ENCODE measurements around the gene DUSP18.

DUSP18 gene

DNA sequence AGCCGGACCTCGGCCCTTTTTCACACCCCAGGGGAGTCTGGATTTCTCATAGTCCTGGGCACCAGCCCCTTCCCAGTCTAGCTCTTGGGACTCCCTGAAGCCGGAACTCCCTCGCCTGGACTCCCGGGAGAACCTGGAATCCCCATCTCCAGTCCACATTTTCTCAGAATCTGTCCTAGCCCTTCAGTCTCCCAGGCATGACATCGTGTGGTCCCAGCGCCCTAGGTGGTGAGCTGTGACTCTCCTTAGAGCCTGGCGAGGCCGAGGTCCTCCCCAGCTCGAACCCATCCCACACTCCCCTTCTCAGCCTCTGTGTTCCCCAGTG lies 673 bp upstream of the DUSP18 start:
- no peak for DNase-seq
- Histone ChIP-seq H3K36me3 (no peaks in the 10 kb centered on the region), H3K9me3 (no peaks in the 10 kb centered on the region), H3K4me1 (no peaks in the 10 kb centered on the region), H3K27me3 (no peaks in the 10 kb centered on the region), H3K4me3 (ENCODE audit: low read depth, low read length) (peak overlapping the region; percentile 84)
- TF ChIP-seq, protein P1, sequence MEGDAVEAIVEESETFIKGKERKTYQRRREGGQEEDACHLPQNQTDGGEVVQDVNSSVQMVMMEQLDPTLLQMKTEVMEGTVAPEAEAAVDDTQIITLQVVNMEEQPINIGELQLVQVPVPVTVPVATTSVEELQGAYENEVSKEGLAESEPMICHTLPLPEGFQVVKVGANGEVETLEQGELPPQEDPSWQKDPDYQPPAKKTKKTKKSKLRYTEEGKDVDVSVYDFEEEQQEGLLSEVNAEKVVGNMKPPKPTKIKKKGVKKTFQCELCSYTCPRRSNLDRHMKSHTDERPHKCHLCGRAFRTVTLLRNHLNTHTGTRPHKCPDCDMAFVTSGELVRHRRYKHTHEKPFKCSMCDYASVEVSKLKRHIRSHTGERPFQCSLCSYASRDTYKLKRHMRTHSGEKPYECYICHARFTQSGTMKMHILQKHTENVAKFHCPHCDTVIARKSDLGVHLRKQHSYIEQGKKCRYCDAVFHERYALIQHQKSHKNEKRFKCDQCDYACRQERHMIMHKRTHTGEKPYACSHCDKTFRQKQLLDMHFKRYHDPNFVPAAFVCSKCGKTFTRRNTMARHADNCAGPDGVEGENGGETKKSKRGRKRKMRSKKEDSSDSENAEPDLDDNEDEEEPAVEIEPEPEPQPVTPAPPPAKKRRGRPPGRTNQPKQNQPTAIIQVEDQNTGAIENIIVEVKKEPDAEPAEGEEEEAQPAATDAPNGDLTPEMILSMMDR (IDR thresholded peaks at IDR 0.05; ENCODE audit: low read depth, low read length): no peak

DNA sequence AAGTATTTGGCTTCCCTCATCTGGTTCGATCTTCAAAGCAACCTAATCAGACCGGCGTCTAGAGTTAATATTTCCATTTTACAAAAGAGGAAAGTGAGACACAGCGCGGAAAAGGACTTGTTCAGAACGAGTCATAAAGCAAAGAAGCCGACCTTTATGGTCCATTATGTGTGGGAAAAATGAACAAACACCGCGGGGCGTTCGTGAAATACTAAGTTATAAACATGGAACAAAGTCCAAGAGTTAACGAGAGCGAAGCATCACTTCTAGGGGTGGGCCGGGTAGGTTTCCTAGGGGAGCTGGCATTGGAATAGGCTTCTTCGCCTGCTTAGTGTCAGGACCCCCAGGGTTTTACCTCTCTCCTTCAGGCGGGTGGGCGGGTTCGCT lies 575 bp downstream of the DUSP18 start:
- H3K36me3 ChIP-seq: no peaks in the 10 kb centered on the region
- no peaks in the 10 kb centered on the region for H3K9me3 ChIP-seq
- H3K27me3 ChIP-seq: no peaks in the 10 kb centered on the region
- H3K4me3 ChIP-seq (ENCODE audit: low read depth, low read length): peak overlapping the region; percentile 84
- no peak for DNase-seq
- H3K4me1 ChIP-seq: no peaks in the 10 kb centered on the region
- TF ChIP-seq, protein P1 (IDR thresholded peaks at IDR 0.05; ENCODE audit: low read depth, low read length): no peak

DNA sequence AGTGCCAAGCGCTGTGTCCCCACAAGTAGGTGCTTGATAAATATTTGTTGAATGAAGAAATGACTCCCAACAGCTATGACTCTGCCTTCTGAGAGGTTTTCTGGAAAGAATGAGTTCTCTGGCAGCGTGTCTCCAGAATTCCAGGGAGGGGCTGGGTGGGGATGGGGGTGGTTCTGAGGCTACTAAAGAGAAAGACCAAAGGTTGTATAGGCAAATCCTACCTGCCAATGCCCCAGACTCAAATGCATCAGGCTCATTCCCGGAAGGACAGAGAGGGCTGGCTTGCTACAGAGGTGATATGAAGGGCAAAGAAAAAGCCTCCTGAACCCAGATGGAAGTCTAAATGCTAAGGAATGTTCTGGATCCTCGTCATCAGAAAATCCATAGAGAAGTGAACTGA lies 1.9 kb downstream of the DUSP18 start:
- TF ChIP-seq, protein P1 (IDR thresholded peaks at IDR 0.05; ENCODE audit: low read depth, low read length): no peak
- no peak for DNase-seq
- H3K4me3 ChIP-seq (ENCODE audit: low read depth, low read length): no peak overlapping the region

DNA sequence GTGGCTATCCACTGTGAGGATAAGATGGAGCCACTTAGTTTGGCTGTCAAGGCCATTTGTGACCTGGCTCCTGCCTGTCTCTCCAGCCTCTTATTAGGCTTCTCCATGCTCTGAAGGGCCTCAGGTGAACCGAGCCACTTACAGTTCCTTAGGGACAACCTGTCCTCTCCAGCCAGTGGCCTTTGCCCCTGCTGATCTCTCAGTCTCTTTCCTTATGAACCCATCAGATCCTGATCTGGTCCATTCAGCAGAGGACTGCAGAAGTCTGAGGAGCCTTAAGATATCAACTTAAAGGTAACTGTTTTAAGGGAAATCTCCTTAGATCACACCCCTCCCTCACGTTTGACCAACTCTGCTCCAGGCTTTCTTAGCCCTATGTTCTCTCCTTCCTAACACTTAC lies 2.4 kb downstream of the DUSP18 start:
- H3K4me3 ChIP-seq (ENCODE audit: low read depth, low read length): no peak overlapping the region
- H3K36me3 ChIP-seq: no peaks in the 10 kb centered on the region
- no peaks in the 10 kb centered on the region for H3K27me3 ChIP-seq
- no peaks in the 10 kb centered on the region for H3K4me1 ChIP-seq
- no peaks in the 10 kb centered on the region for H3K9me3 ChIP-seq
- no peak for DNase-seq
- TF ChIP-seq, protein P1 (IDR thresholded peaks at IDR 0.05; ENCODE audit: low read depth, low read length): no peak

More for the DNA sequence above, 1.9 kb downstream of the DUSP18 start:
- no peaks in the 10 kb centered on the region for H3K27me3 ChIP-seq
- no peaks in the 10 kb centered on the region for H3K4me1 ChIP-seq
- H3K9me3 ChIP-seq: no peaks in the 10 kb centered on the region
- no peaks in the 10 kb centered on the region for H3K36me3 ChIP-seq

DNA sequence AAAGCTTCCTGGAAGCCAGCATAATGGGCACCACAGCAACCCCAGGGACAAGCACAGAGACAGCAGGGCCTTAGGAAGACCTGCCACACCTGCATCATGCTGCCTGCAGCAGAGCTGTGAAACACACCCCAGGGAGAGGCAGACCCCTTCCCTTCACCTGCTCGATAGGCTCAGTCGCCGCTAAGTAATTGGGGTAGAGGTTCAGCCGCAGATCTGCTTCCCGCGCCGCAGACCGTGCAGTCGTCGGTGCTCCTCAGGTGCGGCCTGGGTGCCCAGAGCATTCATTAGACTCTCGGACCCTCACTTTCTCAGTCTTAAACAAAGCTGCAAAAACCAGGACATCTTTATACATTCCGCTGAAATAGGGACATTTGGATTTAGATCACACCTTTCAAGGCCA lies 2.9 kb downstream of the DUSP18 start:
- no peaks in the 10 kb centered on the region for H3K27me3 ChIP-seq

DNA sequence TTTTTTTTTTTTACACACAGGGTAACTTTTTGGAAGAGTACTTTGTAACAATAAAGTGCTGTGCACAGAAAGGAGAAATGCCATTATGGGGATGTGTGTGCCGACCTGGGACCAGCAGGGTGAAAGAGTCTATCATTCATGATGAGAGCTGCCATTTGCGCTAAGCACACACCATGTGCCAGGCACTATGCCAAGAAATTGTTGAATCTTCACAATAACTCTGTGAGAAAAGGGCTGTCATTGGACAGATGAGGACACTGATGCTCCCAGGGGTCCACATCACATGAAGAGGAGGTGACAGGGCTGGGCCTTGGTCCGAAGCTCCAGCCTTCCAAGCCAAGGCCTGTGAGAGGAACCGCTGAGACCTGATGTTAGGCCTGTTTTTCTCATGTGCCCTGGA lies 5.6 kb downstream of the DUSP18 start:
- Histone ChIP-seq H3K27me3 (no peaks in the 10 kb centered on the region), H3K4me3 (ENCODE audit: low read depth, low read length) (no peak overlapping the region), H3K36me3 (no peaks in the 10 kb centered on the region), H3K9me3 (no peaks in the 10 kb centered on the region), H3K4me1 (no peaks in the 10 kb centered on the region)
- TF ChIP-seq, protein P1 (IDR thresholded peaks at IDR 0.05; ENCODE audit: low read depth, low read length): no peak
- peak; percentile 28 for DNase-seq

More for the DNA sequence above, 2.9 kb downstream of the DUSP18 start:
- TF ChIP-seq, protein P1 (IDR thresholded peaks at IDR 0.05; ENCODE audit: low read depth, low read length): no peak
- H3K4me3 ChIP-seq (ENCODE audit: low read depth, low read length): no peak overlapping the region
- no peaks in the 10 kb centered on the region for H3K36me3 ChIP-seq
- H3K4me1 ChIP-seq: no peaks in the 10 kb centered on the region
- no peaks in the 10 kb centered on the region for H3K9me3 ChIP-seq
- no peak for DNase-seq
